HCT116 (cell line): Measurements from ENCODE around the gene PGBD1. TPM values are rescaled to one million over a fixed set of nuclear protein-coding genes. Genes with fewer than 3 reads are reported as not detected.

Experiments
- ATAC-seq: fragments of 200-7000 bp; cut with Tn5 transposase; 2 replicates; pipeline ENCODE4 v1.9.1; 2020; ENCODE audit warnings: mild to moderate bottlenecking, moderate library complexity
- BruUV-seq: library from RNA; stranded (reverse); fragments of 400-500 nt; replicated peaks from 2 replicates; lab custom pipeline; 2021; lab: Mats Ljungman, UMichigan
- CTCF ChIA-PET: fragments of 300-600 bp; sonication (Branson Sonifier 250); formaldehyde crosslinking; loops from one replicate; lab custom pipeline; 2021; ENCODE audit warnings: antibody characterized with exemption; lab: Charles Lee
- POLR2A ChIA-PET: fragments of 300-600, 350-600 bp; sonication (Branson Sonifier 250); formaldehyde crosslinking; loops from one replicate; lab custom pipeline; 2021; ENCODE audit warnings: antibody characterized with exemption; lab: Charles Lee
- RAD21 ChIA-PET, 2 experiments: fragments of 300-600 bp; sonication (Branson Sonifier 250); formaldehyde crosslinking; loops; one replicate each; lab custom pipeline; 2023; ENCODE audit warnings: low total read pairs in 2 of 2; ENCODE audit not compliant: uncharacterized antibody in 2 of 2, unreplicated experiment in 2 of 2, low non-redundant PET in 1 of 2; lab: Charles Lee
- DNase-seq: peaks from one replicate; pipeline ENCODE4 v3.0.0-alpha.2; 2010; ENCODE audit warnings: low read depth, low spot score
- H2AFZ ChIP-seq: fragments of 200-600 bp; shearing (Covaris generic), sonication (generic); 2 replicates; pipeline ENCODE4 v1.6.1; 2017; ENCODE audit warnings: low read depth, mixed run types, mixed read lengths, antibody characterized with exemption, low read length; ENCODE audit not compliant: poor library complexity, severe bottlenecking
- H3K27ac ChIP-seq: 2 replicates; pipeline ENCODE4 v1.5.1; 2012; ENCODE audit warnings: low read depth, low read length
- H3K27me3 ChIP-seq: fragments of 200-600 bp; sonication (generic); 2 replicates; pipeline ENCODE4 v1.6.1; 2016; ENCODE audit warnings: mixed run types, low read length, mixed read lengths; ENCODE audit not compliant: insufficient read depth
- H3K36me3 ChIP-seq, 2 experiments: fragments of 200-500 bp in 1 of 2; fragments of 200-600 bp in 1 of 2; sonication (Bioruptor generic) in 1 of 2; sonication (generic) in 1 of 2; 2 replicates each; pipeline versions ENCODE4 v1.5.1 to v1.6.1; 2014 to 2016; ENCODE audit warnings: low read length in 2 of 2, inconsistent platforms in 1 of 2, mixed read lengths in 1 of 2, mixed run types in 1 of 2; ENCODE audit not compliant: insufficient read depth in 2 of 2, control insufficient read depth in 1 of 2
- H3K4me1 ChIP-seq, 2 experiments: fragments of 200-600 bp in 1 of 2; sonication (generic) in 1 of 2; 2 replicates each; pipeline versions ENCODE4 v1.5.1 to v1.6.1; 2012 to 2017; ENCODE audit warnings: low read length in 2 of 2, inconsistent platforms in 1 of 2, mild to moderate bottlenecking in 1 of 2, mixed read lengths in 1 of 2, mixed run types in 1 of 2, moderate library complexity in 1 of 2; ENCODE audit not compliant: insufficient read depth in 2 of 2, control insufficient read depth in 1 of 2
- H3K4me2 ChIP-seq: fragments of 200-600 bp; sonication (generic); 2 replicates; pipeline ENCODE4 v1.6.1; 2017; ENCODE audit warnings: mixed run types, low read length, mixed read lengths
- H3K4me3 ChIP-seq, 2 experiments: fragments of 200-600 bp in 1 of 2; sonication (generic) in 1 of 2; replicated peaks in 1 of 2; 2 replicates each; pipeline ENCODE4 v1.5.1; 2011 to 2016; ENCODE audit warnings: low read length in 2 of 2, control low read depth in 1 of 2, low read depth in 1 of 2, mild to moderate bottlenecking in 1 of 2, mixed read lengths in 1 of 2, mixed run types in 1 of 2
- H3K79me2 ChIP-seq: fragments of 200-600 bp; sonication (generic); 2 replicates; pipeline ENCODE4 v1.6.1; 2017; ENCODE audit warnings: mild to moderate bottlenecking, mixed run types, low read length, moderate library complexity, mixed read lengths; ENCODE audit not compliant: insufficient read depth
- H3K9ac ChIP-seq: fragments of 200-600 bp; sonication (generic); 2 replicates; pipeline ENCODE4 v1.6.1; 2016; ENCODE audit warnings: low read length, mixed read lengths
- H3K9me2 ChIP-seq: fragments of 200-600 bp; sonication (generic), shearing (Covaris generic); 2 replicates; pipeline ENCODE4 v1.6.1; 2017; ENCODE audit warnings: mixed run types, mild to moderate bottlenecking, moderate library complexity; ENCODE audit not compliant: insufficient read depth
- H3K9me3 ChIP-seq, 2 experiments: fragments of 200-500 bp in 1 of 2; fragments of 200-600 bp in 1 of 2; sonication (Bioruptor generic) in 1 of 2; sonication (generic) in 1 of 2; 2 replicates each; pipeline ENCODE4 v1.6.1; 2014 to 2017; ENCODE audit warnings: low read length in 2 of 2, mixed read lengths in 2 of 2, inconsistent platforms in 1 of 2, low read depth in 1 of 2, mild to moderate bottlenecking in 1 of 2, mixed run types in 1 of 2, moderate library complexity in 1 of 2; ENCODE audit not compliant: control insufficient read depth in 1 of 2, insufficient read depth in 1 of 2
- H4K20me1 ChIP-seq: fragments of 200-600 bp; sonication (generic), shearing (Covaris generic); 2 replicates; pipeline ENCODE4 v1.6.1; 2017; ENCODE audit warnings: mixed run types, mild to moderate bottlenecking, moderate library complexity; ENCODE audit not compliant: insufficient read depth
- CBX3 ChIP-seq: IDR thresholded peaks from 2 replicates; pipeline ENCODE4 v1.6.1; 2012; ENCODE audit warnings: low read depth
- CEBPB ChIP-seq: IDR thresholded peaks from 2 replicates; pipeline ENCODE4 v1.6.1; 2012; ENCODE audit warnings: low read depth
- EZH2phosphoT487 ChIP-seq: fragments of 200-600 bp; IDR thresholded peaks from 2 replicates; pipeline ENCODE4 v1.6.1; 2018; ENCODE audit warnings: antibody characterized with exemption, borderline replicate concordance
- JUND ChIP-seq: IDR thresholded peaks from 2 replicates; pipeline ENCODE4 v1.6.1; 2012
- POLR2AphosphoS5 ChIP-seq: IDR thresholded peaks from 2 replicates; pipeline ENCODE4 v1.6.1; 2011; ENCODE audit warnings: mild to moderate bottlenecking, low read depth, low read length, moderate library complexity
- SP1 ChIP-seq: IDR thresholded peaks from 2 replicates; pipeline ENCODE4 v1.6.1; 2012; ENCODE audit warnings: low read depth
- intact Hi-C: fragments of 100-400 bp; cut with micrococcal nuclease; formaldehyde crosslinking; loops from 2 replicates; pipeline ENCODE4 v1.10.0; 2022
- total RNA-seq: library from RNA; stranded (reverse); gene quantifications from one replicate; pipeline ENCODE4 v1.2.1, GENCODE V29; 2021; ENCODE audit not compliant: unreplicated experiment
- TF ChIP-seq, protein P1 (sequence below): IDR thresholded peaks from 2 replicates; pipeline ENCODE4 v1.6.1; 2012; ENCODE audit warnings: low read depth
- TF ChIP-seq, protein P2 (sequence below): IDR thresholded peaks from 2 replicates; pipeline ENCODE4 v1.6.1; 2012

The PGBD1 gene
- total RNA-seq, 1 experiment from 2014 or later: 3.6 TPM

DNA sequence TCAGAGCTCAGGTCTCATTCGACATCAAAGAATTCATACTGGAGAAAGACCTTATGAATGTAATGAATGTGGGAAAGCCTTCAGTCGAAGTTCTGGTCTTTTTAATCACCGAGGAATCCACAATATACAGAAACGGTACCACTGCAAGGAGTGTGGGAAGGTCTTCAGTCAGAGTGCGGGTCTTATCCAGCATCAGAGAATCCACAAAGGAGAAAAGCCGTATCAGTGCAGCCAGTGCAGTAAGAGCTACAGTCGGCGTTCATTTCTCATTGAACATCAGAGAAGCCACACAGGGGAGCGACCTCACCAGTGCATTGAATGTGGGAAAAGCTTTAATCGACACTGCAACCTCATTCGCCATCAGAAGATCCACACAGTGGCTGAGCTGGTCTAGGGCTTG, 48.6 kb upstream of the PGBD1 start:
- no peak overlapping the region for H3K4me3 ChIP-seq
- no peak overlapping the region for H2AFZ ChIP-seq
- POLR2A ChIA-PET: no interaction called here
- H3K9ac ChIP-seq: no peak overlapping the region
- peaks cover 4% of the 10 kb centered on the region; the same call in 1 of the 2 replicates for H3K79me2 ChIP-seq
- no peak overlapping the region for H3K27ac ChIP-seq
- no peaks in the 10 kb centered on the region for H4K20me1 ChIP-seq
- TF ChIP-seq JUND (no peak), POLR2AphosphoS5 (no peak), CEBPB (no peak)
- TF ChIP-seq, protein P1, sequence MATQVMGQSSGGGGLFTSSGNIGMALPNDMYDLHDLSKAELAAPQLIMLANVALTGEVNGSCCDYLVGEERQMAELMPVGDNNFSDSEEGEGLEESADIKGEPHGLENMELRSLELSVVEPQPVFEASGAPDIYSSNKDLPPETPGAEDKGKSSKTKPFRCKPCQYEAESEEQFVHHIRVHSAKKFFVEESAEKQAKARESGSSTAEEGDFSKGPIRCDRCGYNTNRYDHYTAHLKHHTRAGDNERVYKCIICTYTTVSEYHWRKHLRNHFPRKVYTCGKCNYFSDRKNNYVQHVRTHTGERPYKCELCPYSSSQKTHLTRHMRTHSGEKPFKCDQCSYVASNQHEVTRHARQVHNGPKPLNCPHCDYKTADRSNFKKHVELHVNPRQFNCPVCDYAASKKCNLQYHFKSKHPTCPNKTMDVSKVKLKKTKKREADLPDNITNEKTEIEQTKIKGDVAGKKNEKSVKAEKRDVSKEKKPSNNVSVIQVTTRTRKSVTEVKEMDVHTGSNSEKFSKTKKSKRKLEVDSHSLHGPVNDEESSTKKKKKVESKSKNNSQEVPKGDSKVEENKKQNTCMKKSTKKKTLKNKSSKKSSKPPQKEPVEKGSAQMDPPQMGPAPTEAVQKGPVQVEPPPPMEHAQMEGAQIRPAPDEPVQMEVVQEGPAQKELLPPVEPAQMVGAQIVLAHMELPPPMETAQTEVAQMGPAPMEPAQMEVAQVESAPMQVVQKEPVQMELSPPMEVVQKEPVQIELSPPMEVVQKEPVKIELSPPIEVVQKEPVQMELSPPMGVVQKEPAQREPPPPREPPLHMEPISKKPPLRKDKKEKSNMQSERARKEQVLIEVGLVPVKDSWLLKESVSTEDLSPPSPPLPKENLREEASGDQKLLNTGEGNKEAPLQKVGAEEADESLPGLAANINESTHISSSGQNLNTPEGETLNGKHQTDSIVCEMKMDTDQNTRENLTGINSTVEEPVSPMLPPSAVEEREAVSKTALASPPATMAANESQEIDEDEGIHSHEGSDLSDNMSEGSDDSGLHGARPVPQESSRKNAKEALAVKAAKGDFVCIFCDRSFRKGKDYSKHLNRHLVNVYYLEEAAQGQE: no peak
- H3K27me3 ChIP-seq: no peaks in the 10 kb centered on the region
- DNase-seq (no peak), ATAC-seq (no peak)
- H3K4me1 ChIP-seq: no peaks in the 10 kb centered on the region
- RAD21 ChIA-PET: no interaction called here
- BruUV-seq: no TSS peak
- H3K4me2 ChIP-seq: no peak overlapping the region
- intact Hi-C loops: no loop called here
- no peaks in the 10 kb centered on the region for H3K9me2 ChIP-seq
- CTCF ChIA-PET: no interaction called here
- no peaks in the 10 kb centered on the region for H3K9me3 ChIP-seq
- H3K36me3 ChIP-seq: peaks cover 30% of the 10 kb centered on the region in 2 experiments

DNA sequence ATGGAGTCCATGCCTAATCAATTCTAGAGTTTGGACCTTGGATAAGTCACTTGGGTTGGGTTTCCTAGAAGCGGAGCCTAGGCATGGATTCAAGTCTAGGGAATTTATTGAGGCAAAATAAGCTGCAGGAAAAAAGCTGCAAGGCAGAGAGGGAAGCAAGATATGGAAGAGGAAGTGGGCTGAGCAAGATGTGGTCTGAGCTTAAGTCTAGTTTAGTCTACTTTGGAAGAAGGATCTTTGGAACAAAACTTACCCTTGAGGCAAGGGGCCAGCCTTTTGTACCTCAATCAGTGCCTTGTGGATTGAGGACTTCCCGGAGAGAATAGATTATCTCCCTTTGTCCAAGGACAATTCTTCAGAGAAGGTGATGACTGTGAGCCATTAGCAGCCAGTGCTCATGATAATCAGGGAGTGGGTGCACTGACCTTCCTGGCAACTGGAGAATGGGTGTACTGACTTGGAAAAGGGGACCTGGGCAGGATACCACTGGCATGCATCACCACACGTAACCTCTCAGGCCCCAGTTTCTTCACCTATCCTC, 45.4 kb upstream of the PGBD1 start:
- ChIA-PET POLR2A (no interaction called here), RAD21 (no interaction called here), CTCF (no interaction called here)
- H3K9me2 ChIP-seq: no peaks in the 10 kb centered on the region
- no peak overlapping the region for H3K4me2 ChIP-seq
- no peak overlapping the region for H3K9ac ChIP-seq
- H3K4me3 ChIP-seq: no peak overlapping the region
- peaks cover 0 to 4% of the 10 kb centered on the region in 2 experiments; a peak in 1 of 4 replicates for H3K9me3 ChIP-seq
- peaks cover 8 to 11% of the 10 kb centered on the region in 2 experiments; a peak in 2 of 4 replicates for H3K36me3 ChIP-seq
- no peaks in the 10 kb centered on the region for H3K79me2 ChIP-seq
- BruUV-seq: no TSS peak
- H3K27ac ChIP-seq: no peak overlapping the region
- TF ChIP-seq SP1: no peak
- TF ChIP-seq, protein P2, sequence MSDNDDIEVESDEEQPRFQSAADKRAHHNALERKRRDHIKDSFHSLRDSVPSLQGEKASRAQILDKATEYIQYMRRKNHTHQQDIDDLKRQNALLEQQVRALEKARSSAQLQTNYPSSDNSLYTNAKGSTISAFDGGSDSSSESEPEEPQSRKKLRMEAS: no peak
- no peak for TF ChIP-seq CBX3
- no peak for TF ChIP-seq EZH2phosphoT487
- H3K27me3 ChIP-seq: no peaks in the 10 kb centered on the region
- H3K4me1 ChIP-seq: no peaks in the 10 kb centered on the region
- DNase-seq: no peak
- no peaks in the 10 kb centered on the region for H4K20me1 ChIP-seq
- H2AFZ ChIP-seq: no peak overlapping the region
- ATAC-seq: no peak
- intact Hi-C loops: no loop called here
